ENCODE data around the gene RASSF8.

- TF ChIP-seq EZH2phosphoT487 (IDR thresholded peaks at IDR 0.05; ENCODE audit: borderline replicate concordance, low read length): no peak
- TF ChIP-seq, protein P1, sequence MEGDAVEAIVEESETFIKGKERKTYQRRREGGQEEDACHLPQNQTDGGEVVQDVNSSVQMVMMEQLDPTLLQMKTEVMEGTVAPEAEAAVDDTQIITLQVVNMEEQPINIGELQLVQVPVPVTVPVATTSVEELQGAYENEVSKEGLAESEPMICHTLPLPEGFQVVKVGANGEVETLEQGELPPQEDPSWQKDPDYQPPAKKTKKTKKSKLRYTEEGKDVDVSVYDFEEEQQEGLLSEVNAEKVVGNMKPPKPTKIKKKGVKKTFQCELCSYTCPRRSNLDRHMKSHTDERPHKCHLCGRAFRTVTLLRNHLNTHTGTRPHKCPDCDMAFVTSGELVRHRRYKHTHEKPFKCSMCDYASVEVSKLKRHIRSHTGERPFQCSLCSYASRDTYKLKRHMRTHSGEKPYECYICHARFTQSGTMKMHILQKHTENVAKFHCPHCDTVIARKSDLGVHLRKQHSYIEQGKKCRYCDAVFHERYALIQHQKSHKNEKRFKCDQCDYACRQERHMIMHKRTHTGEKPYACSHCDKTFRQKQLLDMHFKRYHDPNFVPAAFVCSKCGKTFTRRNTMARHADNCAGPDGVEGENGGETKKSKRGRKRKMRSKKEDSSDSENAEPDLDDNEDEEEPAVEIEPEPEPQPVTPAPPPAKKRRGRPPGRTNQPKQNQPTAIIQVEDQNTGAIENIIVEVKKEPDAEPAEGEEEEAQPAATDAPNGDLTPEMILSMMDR (IDR thresholded peaks at IDR 0.05; ENCODE audit: low read depth, low read length, poor library complexity, severe bottlenecking): no peak
These were observed 63.6 kb downstream of the RASSF8 start for GRCh38 chr12:26022043-26022442.

Measured in DOHH2 (cell line).